Central memory CD4-positive, alpha-beta T cell (primary cell): ENCODE measurements around the gene ZMYND8.
"Not testable (repeated sequence)": the region's sequence is repeated elsewhere in the genome, so short reads cannot be mapped to it uniquely, and the experiment has no call there.

Experiments used
- DNase-seq: peaks from one replicate; pipeline ENCODE4 v3.0.0; 2022

The ZMYND8 gene

DNA sequence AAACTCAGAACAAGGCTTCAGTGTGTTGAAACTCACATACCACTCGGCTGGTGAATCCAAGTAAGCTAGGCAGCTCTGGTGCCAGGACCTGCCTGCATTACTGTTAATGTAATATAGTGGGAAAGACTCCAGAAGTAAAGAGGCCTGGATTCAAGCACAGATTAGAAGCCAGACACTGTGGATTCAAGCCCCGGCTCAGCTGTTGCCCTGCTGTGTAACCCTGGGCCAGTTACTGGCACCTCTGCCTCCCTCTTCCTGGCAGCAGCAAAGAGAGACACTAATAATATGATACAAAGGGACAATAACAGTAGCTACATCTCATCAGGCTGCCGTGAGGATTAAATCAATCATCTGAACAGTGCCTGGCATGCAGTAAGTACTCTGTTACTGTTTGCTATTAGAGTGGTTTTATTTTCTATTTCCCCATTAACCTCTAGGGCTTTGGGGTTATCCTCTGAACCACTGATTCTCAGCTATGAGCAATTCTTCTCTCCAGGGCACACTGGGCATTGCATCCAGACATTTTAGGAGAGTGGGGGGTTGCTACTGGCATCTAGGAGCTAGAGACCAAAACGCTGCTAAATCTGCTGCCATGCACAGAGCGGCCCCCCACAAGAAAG, 92.9 kb downstream of the ZMYND8 start:
- no peak for DNase-seq

GRCh38 chr20:47263080-47263464, 93.4 kb downstream of the ZMYND8 start:
- DNase-seq = no peak

GRCh38 chr20:47262365-47263013, 94.0 kb downstream of the ZMYND8 start:
- DNase-seq = no peak

GRCh38 chr20:47262008-47262364, 94.5 kb downstream of the ZMYND8 start:
- no peak for DNase-seq

GRCh38 chr20:47261161-47261774, 95.2 kb downstream of the ZMYND8 start:
- not testable (repeated sequence) for DNase-seq

DNA sequence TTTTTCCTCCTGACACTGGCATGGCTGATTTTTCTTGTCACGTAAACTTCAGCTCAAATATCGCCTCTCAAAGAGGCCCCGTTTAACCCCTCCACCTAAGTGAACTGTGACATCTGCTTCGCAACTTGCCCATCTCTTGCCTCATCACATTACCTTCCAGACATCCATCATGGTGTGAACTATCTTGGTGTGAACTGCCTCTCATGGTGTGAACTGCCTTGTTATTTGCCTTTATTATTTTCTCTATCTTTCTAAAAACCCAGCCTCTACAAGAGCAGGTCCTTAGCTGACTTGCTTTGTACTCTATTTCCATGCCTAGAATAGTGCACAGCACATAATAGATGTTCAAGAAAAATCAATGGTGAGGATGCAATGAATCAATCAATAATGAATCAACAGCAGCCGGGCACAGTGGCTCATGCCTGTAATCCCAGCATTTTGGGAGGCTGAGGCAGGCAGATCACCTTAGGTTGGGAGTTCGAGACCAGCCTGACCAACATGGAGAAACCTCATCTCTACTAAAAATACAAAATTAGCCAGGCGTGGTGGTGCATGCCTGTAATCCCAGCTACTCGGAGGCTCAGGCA, 95.9 kb downstream of the ZMYND8 start:
- not testable (repeated sequence) for DNase-seq

DNA sequence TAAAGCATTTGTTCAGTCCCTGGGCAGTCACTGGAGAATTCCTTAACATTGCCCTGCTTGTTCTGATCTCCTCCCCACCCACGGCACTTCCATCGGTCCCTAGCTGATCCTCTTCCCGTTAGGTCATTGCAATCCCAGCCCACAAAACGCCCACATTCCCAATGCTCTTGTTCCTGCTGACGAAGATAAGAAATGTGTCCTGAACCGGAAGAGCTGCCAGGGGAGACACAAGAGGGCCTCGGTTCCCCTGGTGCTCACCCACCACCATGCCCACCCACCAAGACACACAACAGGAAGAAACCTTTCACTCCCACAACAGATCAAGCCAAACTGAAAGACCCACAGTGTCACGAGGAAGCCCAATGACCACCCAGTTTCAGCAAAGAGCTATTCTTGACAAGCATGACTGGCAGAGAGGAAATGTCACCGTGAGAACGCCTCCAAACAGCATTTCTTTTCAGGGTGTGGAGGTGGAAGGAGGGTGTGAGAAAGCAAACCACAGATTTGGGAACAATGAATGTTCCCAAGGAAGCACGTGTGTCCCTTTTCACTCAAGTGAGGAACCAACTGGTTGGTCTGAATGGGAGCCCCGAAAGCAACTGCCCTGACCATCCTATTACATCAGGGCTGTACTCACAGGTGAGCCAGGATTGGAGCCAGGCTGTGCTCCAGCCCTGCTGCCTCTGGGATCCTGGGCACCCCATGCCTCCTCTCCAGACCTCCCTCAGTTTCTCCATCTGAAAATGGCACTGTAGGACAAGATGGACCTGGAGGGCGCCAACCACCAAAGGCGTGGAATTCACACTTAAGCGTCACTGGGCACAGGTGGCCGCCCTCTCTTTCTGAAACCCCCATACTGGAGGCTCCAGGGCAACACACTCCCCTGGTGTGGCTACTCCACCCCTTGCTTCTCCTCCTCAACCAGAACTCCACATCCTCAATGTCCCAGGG, 97.5 kb downstream of the ZMYND8 start:
- DNase-seq = no peak

- DNase-seq = no peak
These were observed 98.7 kb downstream of the ZMYND8 start for GRCh38 chr20:47257771-47258170.

DNA sequence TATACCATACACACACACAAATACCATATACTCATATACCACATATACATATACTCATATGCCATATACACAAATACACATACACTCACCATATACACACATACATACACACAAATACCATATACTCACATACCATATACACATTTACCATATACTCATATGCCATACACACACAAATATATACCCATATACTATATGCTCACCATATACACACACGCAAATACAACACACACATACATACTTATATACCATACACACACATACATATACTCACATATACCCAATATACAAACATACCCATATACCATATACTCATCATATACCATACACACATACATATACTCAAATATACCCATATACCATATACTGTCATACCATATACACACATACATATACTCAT, 99.2 kb downstream of the ZMYND8 start:
- no peak for DNase-seq

- DNase-seq = no peak
These were observed 99.7 kb downstream of the ZMYND8 start for GRCh38 chr20:47256668-47257236.

- no peak for DNase-seq
These were observed 102.6 kb downstream of the ZMYND8 start for GRCh38 chr20:47253872-47254271.

DNA sequence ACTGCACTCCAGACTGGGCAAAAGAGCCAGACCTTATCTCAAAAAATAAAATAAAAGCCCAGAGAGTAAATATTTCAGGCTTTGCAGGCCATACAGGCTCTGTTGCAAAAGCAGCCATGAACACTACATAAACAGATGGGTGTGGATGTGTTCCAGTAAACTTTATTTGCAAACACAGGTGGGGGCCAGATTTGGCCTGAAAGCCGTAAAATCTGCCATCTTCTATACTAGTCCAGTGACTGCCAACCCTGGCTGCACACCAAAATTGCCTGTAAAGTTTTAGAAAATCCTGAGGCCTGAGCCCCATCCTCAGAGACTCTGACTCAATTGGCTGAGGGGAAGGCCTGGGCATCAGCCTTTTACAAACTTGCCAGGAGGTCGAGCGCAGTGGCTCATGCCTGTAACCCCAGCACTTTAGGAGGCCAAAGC, 103.6 kb downstream of the ZMYND8 start:
- no peak for DNase-seq

GRCh38 chr20:47251154-47252020, 105.1 kb downstream of the ZMYND8 start:
- no peak for DNase-seq

- no peak for DNase-seq
These were observed 106.1 kb downstream of the ZMYND8 start for GRCh38 chr20:47250360-47250759.

DNA sequence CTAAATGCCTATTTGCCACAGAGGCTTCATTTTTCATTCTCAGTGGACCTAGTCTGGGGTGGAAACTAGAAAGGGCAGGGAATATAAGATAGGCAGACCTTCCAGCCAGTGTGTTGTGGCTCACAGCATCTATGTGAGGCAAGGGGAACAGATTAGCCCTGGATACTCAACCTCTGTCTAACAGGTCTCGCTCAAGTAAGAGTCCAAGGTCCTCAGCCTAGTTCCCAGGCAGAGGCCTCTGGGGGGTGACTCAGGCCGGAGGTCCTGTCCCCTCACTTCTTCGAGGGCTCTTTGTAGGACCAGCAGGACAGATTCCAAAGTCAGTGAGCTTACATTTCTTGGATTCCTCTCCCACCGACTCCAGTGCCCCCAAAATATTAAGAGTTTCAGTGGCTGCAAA, 106.6 kb downstream of the ZMYND8 start:
- no peak for DNase-seq

DNA sequence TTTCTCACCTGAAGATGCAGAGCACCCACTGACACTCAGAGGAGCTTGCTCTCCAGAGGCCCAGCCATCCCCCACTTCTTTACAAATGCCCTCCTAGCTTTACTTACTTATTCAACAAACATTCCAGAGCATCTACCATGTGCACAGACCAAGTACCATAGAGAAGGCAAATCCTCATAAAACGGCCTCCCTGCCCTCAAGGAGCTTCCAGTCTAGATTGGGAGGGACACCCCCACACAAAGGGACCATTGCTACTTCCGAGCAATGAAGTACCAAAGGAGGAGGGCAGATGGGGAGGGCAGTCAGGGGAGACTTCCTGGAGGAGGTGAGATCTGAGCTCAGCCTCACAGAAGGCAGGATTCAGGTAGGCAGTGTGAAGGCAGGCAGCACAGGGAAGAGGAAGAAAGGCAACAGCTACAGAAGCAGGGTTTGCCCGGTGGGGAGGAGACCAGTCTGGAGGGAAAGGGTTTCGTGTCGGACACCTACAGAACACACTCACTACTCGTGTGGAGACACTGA, 108.0 kb downstream of the ZMYND8 start:
- no peak for DNase-seq

- no peak for DNase-seq
These were observed 108.5 kb downstream of the ZMYND8 start for GRCh38 chr20:47247972-47248371.

DNA sequence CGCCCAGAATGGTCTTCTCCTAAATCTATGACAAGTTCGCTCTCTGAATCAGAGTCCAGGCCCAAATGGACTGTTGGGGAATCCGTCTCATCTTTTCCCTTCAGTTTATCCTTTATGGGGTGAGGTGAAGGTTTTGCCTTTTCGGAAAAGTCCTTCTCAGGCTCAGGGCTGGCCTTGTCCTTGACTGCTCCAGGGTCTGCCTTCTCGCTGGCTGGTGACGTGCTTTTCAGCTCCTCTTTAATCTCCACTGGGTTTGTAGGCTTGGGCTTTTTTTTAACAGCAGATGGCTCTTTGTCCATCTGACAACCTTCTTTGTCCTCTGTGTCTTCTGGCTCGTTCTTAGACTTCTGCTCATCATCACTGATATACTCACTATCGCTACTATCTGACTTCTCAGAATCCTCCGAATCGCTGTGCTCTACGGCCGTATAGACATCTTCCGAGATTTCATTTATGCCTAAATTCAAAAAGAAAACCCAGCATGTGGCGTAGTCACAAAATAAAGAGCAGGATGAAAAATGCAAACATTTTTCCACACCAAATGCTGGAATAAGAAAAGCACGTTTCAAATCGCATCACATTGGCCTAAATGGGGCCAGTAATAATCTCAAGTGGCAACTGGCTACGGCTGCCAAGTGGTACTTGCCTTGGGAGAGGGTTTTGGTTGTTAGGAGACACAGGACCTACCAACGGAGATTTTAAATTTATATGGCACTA, 110.3 kb downstream of the ZMYND8 start:
- DNase-seq = no peak

GRCh38 chr20:47245166-47245565, 111.3 kb downstream of the ZMYND8 start:
- DNase-seq = not testable (repeated sequence)

DNA sequence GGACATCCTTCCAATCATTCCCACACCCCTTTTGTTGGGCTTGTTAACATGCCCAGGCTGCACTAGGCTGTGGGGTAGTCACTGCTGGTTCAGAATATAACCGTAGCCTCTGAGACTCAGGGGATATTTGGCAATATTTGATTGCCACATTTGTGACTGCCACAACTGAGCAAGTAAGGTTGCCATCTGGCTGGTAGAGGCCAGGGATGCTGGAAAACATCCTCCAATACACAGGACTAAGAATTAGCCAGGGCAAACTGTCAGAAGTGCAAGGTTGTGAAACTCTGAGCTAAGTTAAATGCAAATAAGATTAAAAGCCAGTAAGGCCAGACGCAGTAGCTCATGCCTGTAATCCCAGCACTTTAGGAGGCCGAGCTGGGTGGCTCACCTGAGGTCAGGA, 112.0 kb downstream of the ZMYND8 start:
- DNase-seq = no peak
